Measurements from ENCODE around the gene MICALL1.

- TF ChIP-seq, protein P1, sequence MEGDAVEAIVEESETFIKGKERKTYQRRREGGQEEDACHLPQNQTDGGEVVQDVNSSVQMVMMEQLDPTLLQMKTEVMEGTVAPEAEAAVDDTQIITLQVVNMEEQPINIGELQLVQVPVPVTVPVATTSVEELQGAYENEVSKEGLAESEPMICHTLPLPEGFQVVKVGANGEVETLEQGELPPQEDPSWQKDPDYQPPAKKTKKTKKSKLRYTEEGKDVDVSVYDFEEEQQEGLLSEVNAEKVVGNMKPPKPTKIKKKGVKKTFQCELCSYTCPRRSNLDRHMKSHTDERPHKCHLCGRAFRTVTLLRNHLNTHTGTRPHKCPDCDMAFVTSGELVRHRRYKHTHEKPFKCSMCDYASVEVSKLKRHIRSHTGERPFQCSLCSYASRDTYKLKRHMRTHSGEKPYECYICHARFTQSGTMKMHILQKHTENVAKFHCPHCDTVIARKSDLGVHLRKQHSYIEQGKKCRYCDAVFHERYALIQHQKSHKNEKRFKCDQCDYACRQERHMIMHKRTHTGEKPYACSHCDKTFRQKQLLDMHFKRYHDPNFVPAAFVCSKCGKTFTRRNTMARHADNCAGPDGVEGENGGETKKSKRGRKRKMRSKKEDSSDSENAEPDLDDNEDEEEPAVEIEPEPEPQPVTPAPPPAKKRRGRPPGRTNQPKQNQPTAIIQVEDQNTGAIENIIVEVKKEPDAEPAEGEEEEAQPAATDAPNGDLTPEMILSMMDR (IDR thresholded peaks at IDR 0.05; ENCODE audit: low read depth, low read length, poor library complexity, severe bottlenecking), result no peak
- no peak for TF ChIP-seq EZH2phosphoT487 (IDR thresholded peaks at IDR 0.05; ENCODE audit: borderline replicate concordance, low read length)
These were observed 14.0 kb downstream of the MICALL1 start for GRCh38 chr22:37920126-37920525.
